Endothelial cell (in vitro differentiated cells): ENCODE data around the gene AAGAB. TPM values are rescaled to one million over a fixed set of nuclear protein-coding genes. Genes with fewer than 3 reads are reported as not detected.

ENCODE experiments used
- DNase-seq: peaks from one replicate; pipeline ENCODE4 v3.0.0; 2021; ENCODE audit warnings: low spot score
- H3K27ac Mint-ChIP-seq: one replicate; pipeline ENCODE4 v1.8.0; 2021; ENCODE audit warnings: mixed read lengths, inconsistent platforms; ENCODE audit not compliant: unreplicated experiment
- H3K27me3 Mint-ChIP-seq: one replicate; pipeline ENCODE4 v1.8.0; 2021; ENCODE audit warnings: mild to moderate bottlenecking, moderate library complexity, mixed read lengths, inconsistent platforms; ENCODE audit not compliant: unreplicated experiment
- H3K36me3 Mint-ChIP-seq: one replicate; pipeline ENCODE4 v1.8.0; 2021; ENCODE audit warnings: mild to moderate bottlenecking, low read depth, mixed read lengths, inconsistent platforms; ENCODE audit not compliant: unreplicated experiment
- H3K4me1 Mint-ChIP-seq: one replicate; pipeline ENCODE4 v1.8.0; 2021; ENCODE audit warnings: mild to moderate bottlenecking, mixed read lengths, inconsistent platforms; ENCODE audit not compliant: unreplicated experiment
- H3K4me3 Mint-ChIP-seq: one replicate; pipeline ENCODE4 v1.8.0; 2021; ENCODE audit warnings: mild to moderate bottlenecking, mixed read lengths, inconsistent platforms; ENCODE audit not compliant: unreplicated experiment
- H3K9me3 Mint-ChIP-seq: one replicate; pipeline ENCODE4 v1.8.0; 2021; ENCODE audit warnings: mixed read lengths, inconsistent platforms; ENCODE audit not compliant: unreplicated experiment
- total RNA-seq: library from RNA; stranded (reverse); fragmentation: NEBNext Ultra II Directional; extraction: Animal tissue kit (Norgen Biotek cat#: 25700); gene quantifications from one replicate; pipeline ENCODE4 v1.2.1, GENCODE V29; 2021; ENCODE audit not compliant: unreplicated experiment
- TF ChIP-seq, protein P1 (sequence below): fragments of 200-600 bp; sonication (generic); IDR thresholded peaks from one replicate; pipeline ENCODE4 v1.5.0; 2021; ENCODE audit warnings: antibody characterized with exemption; ENCODE audit not compliant: unreplicated experiment

Gene AAGAB
- total RNA-seq, 1 donor from 2014 or later = 40.6 TPM

DNA sequence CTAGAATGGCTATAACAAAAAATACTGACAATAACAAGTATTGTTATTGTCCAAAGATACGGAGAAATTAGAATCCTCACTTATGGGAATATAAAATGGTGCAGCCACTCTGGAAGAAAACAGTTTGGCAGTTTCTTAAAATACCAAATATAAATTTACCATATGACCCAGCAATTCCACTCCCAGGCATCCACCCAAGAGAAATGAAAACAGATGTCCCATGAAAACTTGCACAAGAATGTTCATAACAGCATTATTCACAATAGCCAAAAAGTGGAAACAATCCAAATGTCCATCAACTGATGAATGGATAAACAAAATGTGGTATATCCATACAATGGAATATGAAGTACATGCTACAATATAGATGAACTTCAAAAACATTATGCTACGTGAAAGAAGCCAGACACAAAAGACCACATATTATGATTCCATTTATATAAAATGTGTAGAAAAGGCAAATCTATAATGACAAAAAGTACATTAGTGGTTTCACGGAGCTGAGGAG, 9.4 kb downstream of the AAGAB start:
- Mint-ChIP-seq H3K4me3 (no peak overlapping the region), H3K36me3 (peaks cover 6% of the 10 kb centered on the region), H3K9me3 (no peaks in the 10 kb centered on the region), H3K27me3 (no peaks in the 10 kb centered on the region), H3K27ac (no peak overlapping the region), H3K4me1 (peaks cover 18% of the 10 kb centered on the region)
- TF ChIP-seq, protein P1, sequence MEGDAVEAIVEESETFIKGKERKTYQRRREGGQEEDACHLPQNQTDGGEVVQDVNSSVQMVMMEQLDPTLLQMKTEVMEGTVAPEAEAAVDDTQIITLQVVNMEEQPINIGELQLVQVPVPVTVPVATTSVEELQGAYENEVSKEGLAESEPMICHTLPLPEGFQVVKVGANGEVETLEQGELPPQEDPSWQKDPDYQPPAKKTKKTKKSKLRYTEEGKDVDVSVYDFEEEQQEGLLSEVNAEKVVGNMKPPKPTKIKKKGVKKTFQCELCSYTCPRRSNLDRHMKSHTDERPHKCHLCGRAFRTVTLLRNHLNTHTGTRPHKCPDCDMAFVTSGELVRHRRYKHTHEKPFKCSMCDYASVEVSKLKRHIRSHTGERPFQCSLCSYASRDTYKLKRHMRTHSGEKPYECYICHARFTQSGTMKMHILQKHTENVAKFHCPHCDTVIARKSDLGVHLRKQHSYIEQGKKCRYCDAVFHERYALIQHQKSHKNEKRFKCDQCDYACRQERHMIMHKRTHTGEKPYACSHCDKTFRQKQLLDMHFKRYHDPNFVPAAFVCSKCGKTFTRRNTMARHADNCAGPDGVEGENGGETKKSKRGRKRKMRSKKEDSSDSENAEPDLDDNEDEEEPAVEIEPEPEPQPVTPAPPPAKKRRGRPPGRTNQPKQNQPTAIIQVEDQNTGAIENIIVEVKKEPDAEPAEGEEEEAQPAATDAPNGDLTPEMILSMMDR = no peak
- DNase-seq = no peak

DNA sequence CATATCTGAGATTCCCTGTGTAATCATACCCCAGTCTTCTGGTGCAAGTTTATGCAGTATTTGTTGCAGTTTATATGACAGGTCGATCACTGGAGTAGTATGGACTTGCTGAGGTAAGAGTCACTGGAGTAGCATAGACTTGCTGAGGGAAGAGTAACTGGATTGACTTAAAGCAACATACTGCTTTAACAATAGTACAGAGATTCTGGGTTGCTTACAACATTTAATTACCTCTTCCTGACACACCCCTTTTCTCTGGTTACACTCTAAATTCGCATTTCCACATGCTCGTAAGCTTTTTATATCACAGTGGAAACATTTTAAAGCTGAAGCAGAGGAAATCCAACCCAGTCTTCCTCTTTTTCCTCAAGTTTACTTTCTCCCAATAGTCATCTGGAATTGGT, 11.8 kb downstream of the AAGAB start:
- no peak for DNase-seq
- H3K4me3 Mint-ChIP-seq = no peak overlapping the region
- H3K4me1 Mint-ChIP-seq = peaks cover 20% of the 10 kb centered on the region
- H3K36me3 Mint-ChIP-seq = peaks cover 6% of the 10 kb centered on the region
- TF ChIP-seq, protein P1 = no peak
- no peaks in the 10 kb centered on the region for H3K9me3 Mint-ChIP-seq
- no peak overlapping the region for H3K27ac Mint-ChIP-seq
- H3K27me3 Mint-ChIP-seq = no peaks in the 10 kb centered on the region

DNA sequence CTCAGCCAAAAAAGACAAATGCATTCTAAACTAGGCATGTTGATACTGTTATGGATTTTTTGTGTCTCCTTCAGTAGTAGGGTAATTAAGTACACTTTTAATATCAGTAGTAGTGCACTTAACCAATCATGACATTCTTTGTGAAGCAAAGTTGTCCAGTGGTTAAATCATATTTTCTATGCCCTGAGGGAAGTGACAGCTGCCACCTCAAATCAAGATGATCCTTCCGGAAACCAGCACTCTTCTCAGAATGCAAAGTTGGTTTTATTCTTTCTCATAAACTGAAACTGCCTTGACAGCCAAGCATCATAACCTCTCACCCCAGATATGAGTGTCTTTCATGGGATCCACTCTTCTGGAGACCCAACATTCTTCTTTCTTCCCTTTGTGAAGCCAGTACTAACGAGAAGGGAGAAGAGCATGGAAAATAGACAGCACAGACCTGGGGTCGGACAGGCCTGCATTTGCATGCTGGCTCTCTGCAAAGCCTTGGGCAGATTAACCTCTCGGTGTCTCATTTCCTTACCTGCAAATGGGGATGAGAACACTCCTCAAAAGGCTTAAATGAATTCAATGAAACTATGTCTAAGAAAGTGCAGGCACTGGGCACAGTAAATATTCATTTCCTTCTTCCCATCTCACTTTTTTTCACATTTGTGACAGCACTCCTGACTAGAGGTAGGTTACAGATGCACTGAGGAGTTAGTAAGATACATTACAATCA, 13.2 kb downstream of the AAGAB start:
- H3K4me1 Mint-ChIP-seq = peaks cover 20% of the 10 kb centered on the region
- DNase-seq = no peak
- H3K27me3 Mint-ChIP-seq = no peaks in the 10 kb centered on the region
- H3K9me3 Mint-ChIP-seq = no peaks in the 10 kb centered on the region
- no peaks in the 10 kb centered on the region for H3K36me3 Mint-ChIP-seq
- no peak overlapping the region for H3K27ac Mint-ChIP-seq
- TF ChIP-seq, protein P1 = no peak
- H3K4me3 Mint-ChIP-seq = no peak overlapping the region

DNA sequence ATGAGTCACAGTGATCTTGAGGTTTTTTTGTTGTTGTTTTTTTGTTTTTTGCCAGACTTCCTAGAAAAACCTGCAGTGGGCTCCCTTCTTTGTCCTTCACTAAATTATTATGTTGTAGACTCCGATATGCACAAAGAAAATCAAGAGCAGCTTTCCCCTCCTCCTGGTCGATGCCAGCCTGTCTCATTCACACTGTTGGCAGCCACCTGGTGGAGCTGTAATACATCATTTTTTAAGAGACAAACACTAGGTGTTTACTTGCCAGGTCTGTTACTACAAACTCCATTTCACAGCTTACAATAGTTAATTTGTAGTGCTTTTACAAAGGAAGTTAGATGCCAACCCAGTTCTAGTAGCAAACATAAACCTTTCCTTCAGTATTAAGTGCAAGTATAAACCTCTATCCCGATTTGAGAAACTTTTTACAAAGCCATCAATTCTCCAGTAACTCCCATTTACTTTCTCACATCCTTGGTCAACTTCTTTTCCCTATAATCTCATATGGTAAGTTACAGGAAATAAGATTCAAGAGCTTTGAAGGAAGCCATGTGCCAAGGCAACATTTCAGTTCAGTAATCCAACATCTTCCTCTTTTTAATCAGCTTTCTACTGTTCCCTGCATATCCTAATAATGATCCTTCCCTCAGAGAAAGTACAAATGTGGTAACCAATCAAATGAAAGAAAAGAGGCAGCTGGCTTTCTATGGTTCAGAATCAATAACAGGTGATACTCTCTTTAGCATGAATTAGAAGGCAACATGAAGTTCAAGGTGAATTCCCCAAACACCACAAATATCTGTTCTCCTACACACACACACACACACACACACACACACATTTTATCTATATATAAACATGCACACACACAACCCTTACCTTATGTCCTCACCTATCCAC, 14.0 kb downstream of the AAGAB start:
- H3K4me3 Mint-ChIP-seq = no peak overlapping the region

More for the DNA sequence above, 14.0 kb downstream of the AAGAB start:
- H3K27me3 Mint-ChIP-seq = no peaks in the 10 kb centered on the region
- TF ChIP-seq, protein P1 = no peak
- peak overlapping the region; percentile 49 for H3K27ac Mint-ChIP-seq
- H3K4me1 Mint-ChIP-seq = peaks cover 20% of the 10 kb centered on the region
- H3K9me3 Mint-ChIP-seq = no peaks in the 10 kb centered on the region
- no peak for DNase-seq
- no peaks in the 10 kb centered on the region for H3K36me3 Mint-ChIP-seq
